Smooth muscle cell (in vitro differentiated cells): ENCODE results near the gene PIGC. TPM values are rescaled to one million over a fixed set of nuclear protein-coding genes. Genes with fewer than 3 reads are reported as not detected.
A peak's percentile ranks its signal among the peaks of the same experiment; 100 is the strongest.

ENCODE experiments used
- DNase-seq: peaks from one replicate; lab custom pipeline; 2025; ENCODE audit not compliant: unreplicated experiment; lab: John Stamatoyannopoulos, UW
- H2AFZ ChIP-seq: fragments of 200-600 bp; sonication (generic); 2 replicates; pipeline ENCODE4 v1.6.0; 2016; ENCODE audit warnings: antibody characterized with exemption, low read depth, mild to moderate bottlenecking
- H3F3A ChIP-seq: fragments of 200-600 bp; sonication (generic); 2 replicates; pipeline ENCODE4 v1.6.0; 2017; ENCODE audit warnings: antibody characterized with exemption, low read depth
- H3K27ac ChIP-seq: fragments of 200-600 bp; sonication (generic); 2 replicates; pipeline ENCODE4 v1.5.1; 2016; ENCODE audit warnings: low read depth, mild to moderate bottlenecking
- H3K27me3 ChIP-seq: fragments of 200-600 bp; sonication (generic); 2 replicates; pipeline ENCODE4 v1.6.1; 2016; ENCODE audit warnings: low read depth, mild to moderate bottlenecking
- H3K36me3 ChIP-seq: fragments of 200-600 bp; sonication (generic); 2 replicates; pipeline ENCODE4 v1.5.1; 2016; ENCODE audit warnings: low read depth
- H3K4me1 ChIP-seq: fragments of 200-600 bp; sonication (generic); 2 replicates; pipeline ENCODE4 v1.5.1; 2016; ENCODE audit warnings: low read depth
- H3K4me2 ChIP-seq: fragments of 200-600 bp; sonication (generic); 2 replicates; pipeline ENCODE4 v1.6.0; 2016; ENCODE audit warnings: mild to moderate bottlenecking
- H3K4me3 ChIP-seq: fragments of 200-600 bp; sonication (generic); 2 replicates; pipeline ENCODE4 v1.5.1; 2016; ENCODE audit warnings: mild to moderate bottlenecking
- H3K79me2 ChIP-seq: fragments of 200-600 bp; sonication (generic); 2 replicates; pipeline ENCODE4 v1.6.0; 2016; ENCODE audit warnings: low read depth, mild to moderate bottlenecking
- H3K9ac ChIP-seq: fragments of 200-600 bp; sonication (generic); 2 replicates; pipeline ENCODE4 v1.6.0; 2016; ENCODE audit warnings: low read depth
- H3K9me3 ChIP-seq: fragments of 200-600 bp; sonication (generic); replicated peaks from 2 replicates; pipeline ENCODE4 v1.5.1; 2016; ENCODE audit warnings: low read depth
- H4K20me1 ChIP-seq: fragments of 200-600 bp; sonication (generic); 2 replicates; pipeline ENCODE4 v1.6.0; 2016; ENCODE audit warnings: low read depth
- CTCF ChIP-seq: fragments of 200-600 bp; sonication (generic); IDR thresholded peaks from 2 replicates; pipeline ENCODE4 v1.5.1; 2017; ENCODE audit warnings: borderline replicate concordance, mild to moderate bottlenecking, antibody characterized with exemption; ENCODE audit not compliant: insufficient read depth, poor library complexity, severe bottlenecking
- WGBS: methylation state at CpG from one replicate; pipeline ENCODE4 v1.1.7; 2016; ENCODE audit warnings: low lambda C conversion rate; 5-methylcytosine and 5-hydroxymethylcytosine counted together
- polyA plus RNA-seq: library from polyadenylated mRNA; unstranded; fragments of >200 nt; fragmentation: Nextera tagmentation; extraction: Ambion mirVana; gene quantifications from 2 replicates; pipeline ENCODE4 v1.2.1, GENCODE V29; 2016
- total RNA-seq: library from RNA; depleted of rRNA; stranded (reverse); fragments of >200 nt; gene quantifications from 2 replicates; pipeline ENCODE4 v1.2.3, GENCODE V29; 2014

PIGC gene
- total and polyA plus RNA-seq, 2 experiments from 2014 or later, result 25.3 to 41.1 TPM

- no peak overlapping the region for H3K4me3 ChIP-seq
- no peak overlapping the region for H2AFZ ChIP-seq
- no peaks in the 10 kb centered on the region for H3K9me3 ChIP-seq
- H3F3A ChIP-seq, result no peaks in the 10 kb centered on the region
- no peak for TF ChIP-seq CTCF
- H3K79me2 ChIP-seq, result no peaks in the 10 kb centered on the region
- H3K27me3 ChIP-seq, result no peaks in the 10 kb centered on the region
- H3K36me3 ChIP-seq, result no peaks in the 10 kb centered on the region
- no peak overlapping the region for H3K9ac ChIP-seq
- peak overlapping the region; percentile 5 for H3K4me2 ChIP-seq
- no peaks in the 10 kb centered on the region for H4K20me1 ChIP-seq
- H3K4me1 ChIP-seq, result no peaks in the 10 kb centered on the region
- peak overlapping the region; percentile 90 for H3K27ac ChIP-seq
- 79% methylated on average over 1 of the region's 1 CpG for WGBS
- DNase-seq, result no peak
These were observed 33.9 kb upstream of the PIGC start for GRCh38 chr1:172477741-172478140.

GRCh38 chr1:172477216-172477615 lies 33.3 kb upstream of the PIGC start:
- Histone ChIP-seq H3K9ac (peak overlapping the region; percentile 9), H2AFZ (no peak overlapping the region), H3K4me1 (no peaks in the 10 kb centered on the region), H4K20me1 (no peaks in the 10 kb centered on the region), H3F3A (no peaks in the 10 kb centered on the region), H3K27ac (peak overlapping the region; percentile 90), H3K4me2 (no peak overlapping the region), H3K36me3 (no peaks in the 10 kb centered on the region), H3K79me2 (no peaks in the 10 kb centered on the region), H3K9me3 (no peaks in the 10 kb centered on the region), H3K27me3 (no peaks in the 10 kb centered on the region), H3K4me3 (no peak overlapping the region)
- no peak for DNase-seq
- 85% methylated on average over 2 of the region's 2 CpGs for WGBS
- no peak for TF ChIP-seq CTCF

DNA sequence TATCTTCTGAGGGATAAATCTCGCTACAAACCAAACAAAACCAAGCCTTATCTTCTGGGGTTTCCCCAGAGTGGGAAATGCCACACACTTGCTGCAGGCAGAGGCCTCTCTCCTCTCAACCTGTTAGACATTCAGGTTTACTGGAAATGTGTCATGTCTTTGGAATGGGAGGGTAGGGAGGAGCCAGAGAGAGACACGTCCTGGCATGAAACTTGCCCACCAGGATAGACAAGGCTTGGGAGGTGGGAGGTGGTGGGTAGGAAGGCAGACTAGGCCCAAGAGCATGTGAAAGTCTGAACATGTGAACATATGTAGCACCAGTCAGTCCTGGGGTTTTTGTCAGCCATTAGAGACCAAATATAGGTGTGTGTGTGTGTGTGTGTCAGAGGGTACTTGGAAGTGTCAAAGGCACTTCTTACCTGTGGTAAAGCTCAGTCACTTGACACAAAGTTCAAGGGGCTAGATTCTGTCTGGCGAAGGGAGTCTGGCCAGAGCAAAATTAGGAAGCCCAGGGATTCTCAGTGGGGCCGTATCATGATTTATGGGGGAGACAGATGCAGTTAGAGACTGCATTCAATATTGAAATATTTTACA lies 32.4 kb upstream of the PIGC start:
- H4K20me1 ChIP-seq, result no peaks in the 10 kb centered on the region
- H3K79me2 ChIP-seq, result no peaks in the 10 kb centered on the region
- H3K27me3 ChIP-seq, result no peaks in the 10 kb centered on the region
- WGBS, result 53% methylated on average over 4 of the region's 4 CpGs
- no peak for TF ChIP-seq CTCF
- no peak overlapping the region for H3K4me3 ChIP-seq
- peak overlapping the region; percentile 90 for H3K27ac ChIP-seq
- no peaks in the 10 kb centered on the region for H3K9me3 ChIP-seq
- H3K4me2 ChIP-seq, result peak overlapping the region; percentile 21
- H3K4me1 ChIP-seq, result no peaks in the 10 kb centered on the region
- H3K9ac ChIP-seq, result peak overlapping the region; percentile 46
- DNase-seq, result no peak
- no peaks in the 10 kb centered on the region for H3F3A ChIP-seq
- H2AFZ ChIP-seq, result no peak overlapping the region
- H3K36me3 ChIP-seq, result no peaks in the 10 kb centered on the region

DNA sequence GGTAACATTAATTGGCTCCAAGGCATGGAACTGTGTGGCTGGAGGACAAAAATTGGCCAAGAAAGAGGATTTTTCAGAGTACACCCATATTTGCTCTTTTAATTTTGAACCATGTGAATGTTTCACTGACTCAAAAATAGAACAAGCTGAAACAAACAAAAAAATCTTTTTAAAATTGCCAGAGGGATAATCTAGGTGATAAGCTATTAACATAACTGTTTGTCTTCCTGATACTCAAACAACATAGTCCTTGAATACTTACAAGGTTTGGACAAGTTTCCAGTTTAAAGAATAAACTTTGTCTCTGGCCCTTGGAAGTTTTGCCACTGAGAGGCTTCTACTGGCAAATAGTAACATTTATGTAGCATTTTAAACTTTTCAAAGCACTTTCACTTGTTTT lies 30.0 kb upstream of the PIGC start:
- Histone ChIP-seq H3K4me2 (no peak overlapping the region), H3K79me2 (no peaks in the 10 kb centered on the region), H3K36me3 (no peaks in the 10 kb centered on the region), H3K4me3 (no peak overlapping the region), H3K27ac (peak overlapping the region; percentile 90), H3K4me1 (peaks cover under 1% of the 10 kb centered on the region), H3K9ac (no peak overlapping the region), H3K27me3 (no peaks in the 10 kb centered on the region), H4K20me1 (no peaks in the 10 kb centered on the region), H2AFZ (no peak overlapping the region), H3K9me3 (no peaks in the 10 kb centered on the region), H3F3A (no peaks in the 10 kb centered on the region)
- TF ChIP-seq CTCF, result no peak
- no peak for DNase-seq
